LNCaP clone FGC (cell line): ENCODE data around the gene ZNF446.
"Not testable (repeated sequence)": the region's sequence is repeated elsewhere in the genome, so short reads cannot be mapped to it uniquely, and the experiment has no call there.

ENCODE experiments used
- DNase-seq: peaks from one replicate; pipeline ENCODE4 v3.0.0-alpha.2; 2011; ENCODE audit warnings: low read depth
- H3K4me3 ChIP-seq: 2 replicates; pipeline ENCODE4 v1.5.1; 2011; ENCODE audit warnings: mild to moderate bottlenecking, low read depth, low read length, control low read depth
- CTCF ChIP-seq: IDR thresholded peaks from 2 replicates; pipeline ENCODE4 v1.5.1; 2012; ENCODE audit warnings: mild to moderate bottlenecking; ENCODE audit not compliant: control insufficient read depth, insufficient read depth; ENCODE audit errors: extremely low read depth

The ZNF446 gene

GRCh38 chr19:58466760-58467589, 9.2 kb upstream of the ZNF446 start, which contains the start of gene ZNF324:
Gene ZNF324 (plus strand): TSS chr19:58467080. CDS start chr19:58469186, 2,106 bp downstream.
- no peak for TF ChIP-seq CTCF
- peak; percentile 89 for DNase-seq
- H3K4me3 ChIP-seq: peak within 1 kb of the TSS; percentile 97

GRCh38 chr19:58468216-58468839, 7.8 kb upstream of the ZNF446 start:
- H3K4me3 ChIP-seq: peak overlapping the region; percentile 97
- no peak for DNase-seq
- no peak for TF ChIP-seq CTCF

- no peak overlapping the region for H3K4me3 ChIP-seq
- no peak for DNase-seq
- no peak for TF ChIP-seq CTCF
These were observed 6.7 kb upstream of the ZNF446 start for GRCh38 chr19:58469241-58470013.

DNA sequence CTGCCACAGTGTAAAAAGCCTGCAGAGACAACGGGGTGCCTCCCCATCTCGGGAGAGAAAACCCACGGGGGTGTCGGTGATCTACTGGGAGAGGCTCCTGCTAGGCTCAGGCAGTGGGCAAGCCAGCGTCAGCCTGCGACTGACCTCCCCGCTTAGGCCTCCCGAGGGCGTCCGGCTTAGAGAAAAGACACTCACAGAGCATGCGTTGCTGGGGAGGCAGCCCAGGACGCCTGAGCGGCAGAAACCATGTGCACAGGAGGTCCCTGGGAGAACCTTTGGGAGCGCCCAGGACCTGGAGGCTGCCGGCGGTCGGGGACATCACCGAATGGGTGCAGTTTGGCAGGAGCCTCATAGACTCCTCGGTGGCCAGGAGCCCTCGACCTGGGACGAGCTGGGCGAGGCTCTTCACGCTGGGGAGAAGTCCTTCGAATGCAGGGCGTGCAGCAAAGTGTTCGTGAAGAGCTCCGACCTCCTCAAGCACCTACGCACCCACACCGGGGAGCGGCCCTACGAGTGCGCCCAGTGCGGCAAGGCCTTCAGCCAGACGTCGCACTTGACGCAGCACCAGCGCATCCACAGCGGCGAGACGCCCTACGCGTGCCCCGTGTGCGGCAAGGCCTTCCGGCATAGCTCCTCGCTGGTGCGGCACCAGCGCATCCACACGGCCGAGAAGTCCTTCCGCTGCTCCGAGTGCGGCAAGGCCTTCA, 5.2 kb upstream of the ZNF446 start:
- H3K4me3 ChIP-seq, DNase-seq: not testable (repeated sequence)

GRCh38 chr19:58471736-58472135, 4.4 kb upstream of the ZNF446 start:
- DNase-seq: no peak
- TF ChIP-seq CTCF: no peak
- H3K4me3 ChIP-seq: no peak overlapping the region

- no peak for TF ChIP-seq CTCF
- no peak overlapping the region for H3K4me3 ChIP-seq
- no peak for DNase-seq
These were observed 2.4 kb upstream of the ZNF446 start for GRCh38 chr19:58473775-58474174.
